Measurements from ENCODE around the gene TOLLIP.
"Not testable (repeated sequence)": the region's sequence is repeated elsewhere in the genome, so short reads cannot be mapped to it uniquely, and the experiment has no call there.

Gene TOLLIP

GRCh38 chr11:1261241-1262071 lies 48.0 kb downstream of the TOLLIP start:
- no peak for DNase-seq

GRCh38 chr11:1260620-1261019 lies 48.8 kb downstream of the TOLLIP start:
- DNase-seq = no peak

GRCh38 chr11:1260023-1260501 lies 49.4 kb downstream of the TOLLIP start:
- DNase-seq = peak; percentile 29

GRCh38 chr11:1259561-1259960 lies 49.9 kb downstream of the TOLLIP start:
- DNase-seq = no peak

- no peak for DNase-seq
Measured at GRCh38 chr11:1259076-1259461, 50.4 kb downstream of the TOLLIP start.

- no peak for DNase-seq
Measured at GRCh38 chr11:1258401-1259075, 50.9 kb downstream of the TOLLIP start.

GRCh38 chr11:1257916-1258315 lies 51.5 kb downstream of the TOLLIP start:
- DNase-seq = no peak

- DNase-seq = no peak
Measured at GRCh38 chr11:1257366-1257765, 52.1 kb downstream of the TOLLIP start.

GRCh38 chr11:1256257-1257045 lies 53.0 kb downstream of the TOLLIP start:
- DNase-seq = no peak

- DNase-seq = no peak
Measured at GRCh38 chr11:1255151-1255550, 54.3 kb downstream of the TOLLIP start.

GRCh38 chr11:1254733-1255132 lies 54.7 kb downstream of the TOLLIP start:
- no peak for DNase-seq

GRCh38 chr11:1254086-1254648 lies 55.3 kb downstream of the TOLLIP start:
- DNase-seq = no peak

- no peak for DNase-seq
Measured at GRCh38 chr11:1253103-1253485, 56.3 kb downstream of the TOLLIP start.

- no peak for DNase-seq
Measured at GRCh38 chr11:1252371-1253102, 56.9 kb downstream of the TOLLIP start.

- no peak for DNase-seq
Measured at GRCh38 chr11:1251236-1251770, 58.1 kb downstream of the TOLLIP start.

- DNase-seq = not testable (repeated sequence)
Measured at GRCh38 chr11:1250411-1250810, 59.0 kb downstream of the TOLLIP start.

GRCh38 chr11:1248951-1249350 lies 60.5 kb downstream of the TOLLIP start:
- not testable (repeated sequence) for DNase-seq

GRCh38 chr11:1247026-1247425 lies 62.4 kb downstream of the TOLLIP start:
- not testable (repeated sequence) for DNase-seq

- not testable (repeated sequence) for DNase-seq
Measured at GRCh38 chr11:1246301-1246700, 63.1 kb downstream of the TOLLIP start.

- not testable (repeated sequence) for DNase-seq
Measured at GRCh38 chr11:1245717-1246116, 63.7 kb downstream of the TOLLIP start.

GRCh38 chr11:1244557-1244956 lies 64.9 kb downstream of the TOLLIP start:
- not testable (repeated sequence) for DNase-seq

GRCh38 chr11:1243521-1243920 lies 65.9 kb downstream of the TOLLIP start:
- not testable (repeated sequence) for DNase-seq

Measured in effector CD8-positive, alpha-beta T cell (primary cell).